NCI-H2081 treated with DMSO at 0.1 percent for 48 hours (cell line): ENCODE measurements around the gene ARHGAP6.
"Not testable (repeated sequence)": the region's sequence is repeated elsewhere in the genome, so short reads cannot be mapped to it uniquely, and the experiment has no call there.

Experiments used
- DNase-seq: peaks from one replicate; lab custom pipeline; 2025; lab: John Stamatoyannopoulos, UW

ARHGAP6 gene

GRCh38 chrX:11361666-11362065, 304.1 kb downstream of the ARHGAP6 start:
- DNase-seq = not testable (repeated sequence)

- not testable (repeated sequence) for DNase-seq
Observed at GRCh38 chrX:11355944-11356343, 309.8 kb downstream of the ARHGAP6 start.

- no peak for DNase-seq
Observed at GRCh38 chrX:11355259-11355909, 310.3 kb downstream of the ARHGAP6 start.

- no peak for DNase-seq
Observed at GRCh38 chrX:11352296-11352741, 313.4 kb downstream of the ARHGAP6 start.

GRCh38 chrX:11351375-11352295, 314.1 kb downstream of the ARHGAP6 start:
- DNase-seq = no peak

- DNase-seq = no peak
Observed at GRCh38 chrX:11349661-11350337, 315.9 kb downstream of the ARHGAP6 start.

- no peak for DNase-seq
Observed at GRCh38 chrX:11349020-11349419, 316.7 kb downstream of the ARHGAP6 start.

GRCh38 chrX:11347300-11347699, 318.4 kb downstream of the ARHGAP6 start:
- no peak for DNase-seq

- no peak for DNase-seq
Observed at GRCh38 chrX:11346121-11346682, 319.5 kb downstream of the ARHGAP6 start.

- DNase-seq = no peak
Observed at GRCh38 chrX:11342673-11343072, 323.0 kb downstream of the ARHGAP6 start.

- no peak for DNase-seq
Observed at GRCh38 chrX:11341274-11342201, 324.2 kb downstream of the ARHGAP6 start.

- no peak for DNase-seq
Observed at GRCh38 chrX:11337292-11338009, 328.3 kb downstream of the ARHGAP6 start.

- DNase-seq = peak; percentile 31
Observed at GRCh38 chrX:11336201-11336600, 329.5 kb downstream of the ARHGAP6 start.

GRCh38 chrX:11334165-11334564, 331.6 kb downstream of the ARHGAP6 start:
- no peak for DNase-seq

GRCh38 chrX:11331788-11332187, 333.9 kb downstream of the ARHGAP6 start:
- DNase-seq = no peak

GRCh38 chrX:11329021-11329420, 336.7 kb downstream of the ARHGAP6 start:
- no peak for DNase-seq

GRCh38 chrX:11328134-11328533, 337.6 kb downstream of the ARHGAP6 start:
- DNase-seq = no peak

GRCh38 chrX:11321986-11322385, 343.7 kb downstream of the ARHGAP6 start:
- no peak for DNase-seq

GRCh38 chrX:11319806-11320520, 345.8 kb downstream of the ARHGAP6 start:
- no peak for DNase-seq

GRCh38 chrX:11311706-11312105, 354.0 kb downstream of the ARHGAP6 start:
- no peak for DNase-seq
